ENCODE results near the gene MAP4K2.

Gene MAP4K2

GRCh38 chr11:64757549-64758329 lies 45.3 kb downstream of the MAP4K2 start:
- ATAC-seq = no peak
- TF ChIP-seq ZFP3 (CRISPR knock-in tag; IDR thresholded peaks at IDR 0.05) (no peak), RARB (CRISPR knock-in tag; IDR thresholded peaks at IDR 0.05) (no peak), ZC3H10 (CRISPR knock-in tag; IDR thresholded peaks at IDR 0.05) (no peak), BACH2 (CRISPR knock-in tag; IDR thresholded peaks at IDR 0.05; ENCODE audit: borderline replicate concordance) (no peak), ESRRG (CRISPR knock-in tag; IDR thresholded peaks at IDR 0.05) (no peak), ZFP30 (CRISPR knock-in tag; IDR thresholded peaks at IDR 0.05) (no peak), TSHZ2 (CRISPR knock-in tag; IDR thresholded peaks at IDR 0.05) (no peak), ZNF8 (CRISPR knock-in tag; IDR thresholded peaks at IDR 0.05) (no peak), PPARA (CRISPR knock-in tag; IDR thresholded peaks at IDR 0.05; ENCODE audit: borderline replicate concordance) (no peak), ARNTL (CRISPR knock-in tag; IDR thresholded peaks at IDR 0.05; ENCODE audit: borderline replicate concordance, low read depth) (no peak), ZNF70 (CRISPR knock-in tag; IDR thresholded peaks at IDR 0.05) (no peak), TOX (CRISPR knock-in tag; IDR thresholded peaks at IDR 0.05; ENCODE audit: borderline replicate concordance) (no peak), TCF4 (CRISPR knock-in tag; IDR thresholded peaks at IDR 0.05; ENCODE audit: borderline replicate concordance) (no peak), ZNF565 (CRISPR knock-in tag; conservative IDR thresholded peaks at IDR 0.05; ENCODE audit: low read depth) (no peak), CSRNP3 (CRISPR knock-in tag; IDR thresholded peaks at IDR 0.05) (no peak), GLIS3 (CRISPR knock-in tag; IDR thresholded peaks at IDR 0.05) (no peak)
- TF ChIP-seq, protein P1, sequence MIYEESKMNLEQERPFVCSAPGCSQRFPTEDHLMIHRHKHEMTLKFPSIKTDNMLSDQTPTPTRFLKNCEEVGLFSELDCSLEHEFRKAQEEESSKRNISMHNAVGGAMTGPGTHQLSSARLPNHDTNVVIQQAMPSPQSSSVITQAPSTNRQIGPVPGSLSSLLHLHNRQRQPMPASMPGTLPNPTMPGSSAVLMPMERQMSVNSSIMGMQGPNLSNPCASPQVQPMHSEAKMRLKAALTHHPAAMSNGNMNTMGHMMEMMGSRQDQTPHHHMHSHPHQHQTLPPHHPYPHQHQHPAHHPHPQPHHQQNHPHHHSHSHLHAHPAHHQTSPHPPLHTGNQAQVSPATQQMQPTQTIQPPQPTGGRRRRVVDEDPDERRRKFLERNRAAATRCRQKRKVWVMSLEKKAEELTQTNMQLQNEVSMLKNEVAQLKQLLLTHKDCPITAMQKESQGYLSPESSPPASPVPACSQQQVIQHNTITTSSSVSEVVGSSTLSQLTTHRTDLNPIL (CRISPR knock-in tag; IDR thresholded peaks at IDR 0.05; ENCODE audit: low read depth) = no peak
- TF ChIP-seq, protein P2, sequence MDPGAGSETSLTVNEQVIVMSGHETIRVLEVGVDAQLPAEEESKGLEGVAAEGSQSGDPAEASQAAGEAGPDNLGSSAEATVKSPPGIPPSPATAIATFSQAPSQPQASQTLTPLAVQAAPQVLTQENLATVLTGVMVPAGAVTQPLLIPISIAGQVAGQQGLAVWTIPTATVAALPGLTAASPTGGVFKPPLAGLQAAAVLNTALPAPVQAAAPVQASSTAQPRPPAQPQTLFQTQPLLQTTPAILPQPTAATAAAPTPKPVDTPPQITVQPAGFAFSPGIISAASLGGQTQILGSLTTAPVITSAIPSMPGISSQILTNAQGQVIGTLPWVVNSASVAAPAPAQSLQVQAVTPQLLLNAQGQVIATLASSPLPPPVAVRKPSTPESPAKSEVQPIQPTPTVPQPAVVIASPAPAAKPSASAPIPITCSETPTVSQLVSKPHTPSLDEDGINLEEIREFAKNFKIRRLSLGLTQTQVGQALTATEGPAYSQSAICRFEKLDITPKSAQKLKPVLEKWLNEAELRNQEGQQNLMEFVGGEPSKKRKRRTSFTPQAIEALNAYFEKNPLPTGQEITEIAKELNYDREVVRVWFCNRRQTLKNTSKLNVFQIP (CRISPR knock-in tag; IDR thresholded peaks at IDR 0.05; ENCODE audit: borderline replicate concordance, low read depth) = no peak

DNA sequence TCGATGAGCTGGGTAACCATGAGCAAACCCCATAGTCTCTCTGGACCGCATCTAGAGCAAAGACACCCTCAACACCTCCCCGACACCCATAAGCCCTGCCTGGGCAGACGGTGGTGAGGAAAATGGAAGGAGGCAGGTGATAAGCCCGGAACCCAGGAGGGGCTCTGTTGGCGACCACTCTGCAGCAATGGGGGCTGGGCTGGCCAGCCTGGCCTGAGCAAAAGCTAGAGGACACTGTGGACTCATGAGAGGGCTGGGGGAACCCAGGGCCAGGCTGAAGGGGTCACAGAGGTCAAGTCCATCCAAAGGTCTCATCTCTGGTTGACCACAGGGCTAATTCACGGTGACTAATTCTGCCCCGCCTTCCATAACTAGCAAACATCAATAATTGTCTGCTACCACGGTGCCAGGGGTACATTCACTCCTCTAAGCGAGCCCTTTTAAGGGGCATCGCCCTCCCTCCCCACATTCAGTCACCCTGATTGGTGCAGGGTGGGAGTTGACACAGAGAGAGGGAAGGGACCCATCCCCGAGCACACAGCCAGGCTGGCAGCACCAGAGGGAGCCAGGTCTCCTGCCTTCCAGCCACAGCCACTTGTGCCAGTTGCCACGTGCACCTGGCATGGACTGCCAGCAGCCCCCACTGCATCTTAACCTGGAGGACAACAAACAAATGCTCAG lies 47.2 kb downstream of the MAP4K2 start:
- no peak for ATAC-seq
- TF ChIP-seq PATZ1 (CRISPR knock-in tag; IDR thresholded peaks at IDR 0.05; ENCODE audit: borderline replicate concordance) (no peak), SNAI2 (CRISPR knock-in tag; IDR thresholded peaks at IDR 0.05) (no peak), TCF4 (CRISPR knock-in tag; IDR thresholded peaks at IDR 0.05; ENCODE audit: borderline replicate concordance) (no peak), GLIS3 (CRISPR knock-in tag; IDR thresholded peaks at IDR 0.05) (no peak), ZNF565 (CRISPR knock-in tag; conservative IDR thresholded peaks at IDR 0.05; ENCODE audit: low read depth) (no peak), CSDC2 (CRISPR knock-in tag; IDR thresholded peaks at IDR 0.05) (no peak), ZFP30 (CRISPR knock-in tag; IDR thresholded peaks at IDR 0.05) (no peak), CSRNP3 (CRISPR knock-in tag; IDR thresholded peaks at IDR 0.05) (no peak), TSHZ2 (CRISPR knock-in tag; IDR thresholded peaks at IDR 0.05) (no peak), RARB (CRISPR knock-in tag; IDR thresholded peaks at IDR 0.05) (no peak), ISL1 (CRISPR knock-in tag; IDR thresholded peaks at IDR 0.05) (no peak), OSR1 (CRISPR knock-in tag; IDR thresholded peaks at IDR 0.05) (no peak)
- TF ChIP-seq, protein P1 (CRISPR knock-in tag; IDR thresholded peaks at IDR 0.05; ENCODE audit: low read depth) = no peak
